ENCODE data around the gene NRXN3. TPM values are rescaled to one million over a fixed set of nuclear protein-coding genes. Genes with fewer than 3 reads are reported as not detected.

NRXN3 gene
- total RNA-seq, 1 experiment from 2014 or later = 1.1 TPM

GRCh38 chr14:79568594-79568993, 1398.4 kb downstream of the NRXN3 start:
- BruUV-seq (replicated peaks) = no TSS peak
- no peak for TF ChIP-seq EZH2phosphoT487 (IDR thresholded peaks at IDR 0.05; ENCODE audit: borderline replicate concordance, low read length)
- Histone ChIP-seq H3K4me1 (ENCODE audit: insufficient read depth, low read length) (no peaks in the 10 kb centered on the region), H4K20me1 (ENCODE audit: low read length) (no peaks in the 10 kb centered on the region), H3K9ac (ENCODE audit: low read length) (no peak overlapping the region), H3K4me2 (ENCODE audit: low read length) (no peak overlapping the region), H3K27ac (ENCODE audit: low read length) (no peak overlapping the region), H3K36me3 (ENCODE audit: low read depth, low read length) (no peaks in the 10 kb centered on the region), H2AFZ (ENCODE audit: low read length) (no peak overlapping the region), H3K27me3 (ENCODE audit: low read length) (no peaks in the 10 kb centered on the region), H3K4me3 (ENCODE audit: low read length) (no peak overlapping the region), H3F3A (ENCODE audit: low read length, unreplicated experiment) (no peaks in the 10 kb centered on the region), H3K79me2 (ENCODE audit: low read length) (no peaks in the 10 kb centered on the region), H3K9me2 (replicated peaks; ENCODE audit: low read length) (no peaks in the 10 kb centered on the region), H3K9me3 (ENCODE audit: low read length) (no peaks in the 10 kb centered on the region)
- ChIA-PET POLR2A (ENCODE audit: unreplicated experiment) (no interaction called here), CTCF (no interaction called here)
- DNase-seq (no peak), ATAC-seq (no peak)
- intact Hi-C loops (cut with micrococcal nuclease) = no loop called here

DNA sequence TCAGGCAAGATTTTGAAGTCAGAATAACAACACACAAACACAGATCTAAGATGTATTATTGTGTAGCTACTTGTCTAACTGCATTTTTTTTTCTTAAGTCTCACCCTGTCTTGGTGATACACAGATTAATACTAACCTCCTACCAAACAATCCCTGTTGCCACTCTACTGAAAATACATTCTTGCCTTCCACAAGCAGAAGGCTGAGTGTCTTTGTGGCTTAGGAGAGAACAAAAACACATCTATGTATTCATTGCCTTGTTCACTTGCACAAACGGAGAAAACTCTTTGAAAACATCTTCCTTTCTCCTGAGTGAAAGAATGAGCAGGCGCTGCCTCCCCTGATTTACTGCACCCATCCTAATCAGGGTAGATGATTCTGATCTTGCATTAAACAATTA, 1398.9 kb downstream of the NRXN3 start:
- Histone ChIP-seq H3K4me3 (ENCODE audit: low read length) (no peak overlapping the region), H3F3A (ENCODE audit: low read length, unreplicated experiment) (no peaks in the 10 kb centered on the region), H3K36me3 (ENCODE audit: low read depth, low read length) (no peaks in the 10 kb centered on the region), H3K4me2 (ENCODE audit: low read length) (no peak overlapping the region), H2AFZ (ENCODE audit: low read length) (no peak overlapping the region), H3K27me3 (ENCODE audit: low read length) (no peaks in the 10 kb centered on the region), H3K9me2 (replicated peaks; ENCODE audit: low read length) (no peaks in the 10 kb centered on the region), H3K27ac (ENCODE audit: low read length) (no peak overlapping the region), H3K9ac (ENCODE audit: low read length) (no peak overlapping the region), H3K79me2 (ENCODE audit: low read length) (no peaks in the 10 kb centered on the region), H4K20me1 (ENCODE audit: low read length) (no peaks in the 10 kb centered on the region), H3K9me3 (ENCODE audit: low read length) (no peaks in the 10 kb centered on the region), H3K4me1 (ENCODE audit: insufficient read depth, low read length) (no peaks in the 10 kb centered on the region)
- POLR2A ChIA-PET (ENCODE audit: unreplicated experiment) = no interaction called here
- no TSS peak for BruUV-seq (replicated peaks)
- TF ChIP-seq EZH2 (IDR thresholded peaks at IDR 0.05; ENCODE audit: low read length, unreplicated experiment) = no peak
- TF ChIP-seq EZH2phosphoT487 (IDR thresholded peaks at IDR 0.05; ENCODE audit: borderline replicate concordance, low read length) = no peak
- TF ChIP-seq, protein P1, sequence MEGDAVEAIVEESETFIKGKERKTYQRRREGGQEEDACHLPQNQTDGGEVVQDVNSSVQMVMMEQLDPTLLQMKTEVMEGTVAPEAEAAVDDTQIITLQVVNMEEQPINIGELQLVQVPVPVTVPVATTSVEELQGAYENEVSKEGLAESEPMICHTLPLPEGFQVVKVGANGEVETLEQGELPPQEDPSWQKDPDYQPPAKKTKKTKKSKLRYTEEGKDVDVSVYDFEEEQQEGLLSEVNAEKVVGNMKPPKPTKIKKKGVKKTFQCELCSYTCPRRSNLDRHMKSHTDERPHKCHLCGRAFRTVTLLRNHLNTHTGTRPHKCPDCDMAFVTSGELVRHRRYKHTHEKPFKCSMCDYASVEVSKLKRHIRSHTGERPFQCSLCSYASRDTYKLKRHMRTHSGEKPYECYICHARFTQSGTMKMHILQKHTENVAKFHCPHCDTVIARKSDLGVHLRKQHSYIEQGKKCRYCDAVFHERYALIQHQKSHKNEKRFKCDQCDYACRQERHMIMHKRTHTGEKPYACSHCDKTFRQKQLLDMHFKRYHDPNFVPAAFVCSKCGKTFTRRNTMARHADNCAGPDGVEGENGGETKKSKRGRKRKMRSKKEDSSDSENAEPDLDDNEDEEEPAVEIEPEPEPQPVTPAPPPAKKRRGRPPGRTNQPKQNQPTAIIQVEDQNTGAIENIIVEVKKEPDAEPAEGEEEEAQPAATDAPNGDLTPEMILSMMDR (conservative IDR thresholded peaks at IDR 0.05; ENCODE audit: low read depth, low read length) = no peak
- ATAC-seq (no peak), DNase-seq (no peak)
- CTCF ChIA-PET = no interaction called here
- intact Hi-C loops (cut with micrococcal nuclease) = no loop called here

- TF ChIP-seq EZH2phosphoT487 (IDR thresholded peaks at IDR 0.05; ENCODE audit: borderline replicate concordance, low read length) (no peak), EZH2 (IDR thresholded peaks at IDR 0.05; ENCODE audit: low read length, unreplicated experiment) (no peak)
- TF ChIP-seq, protein P1 (conservative IDR thresholded peaks at IDR 0.05; ENCODE audit: low read depth, low read length) = no peak
- H3K27ac ChIP-seq (ENCODE audit: low read length) = no peak overlapping the region
- DNase-seq (no peak), ATAC-seq (no peak)
- no peaks in the 10 kb centered on the region for H3K9me3 ChIP-seq (ENCODE audit: low read length)
- H2AFZ ChIP-seq (ENCODE audit: low read length) = no peak overlapping the region
- ChIA-PET POLR2A (ENCODE audit: unreplicated experiment) (interaction anchor here (0.6 kb wide), 1 partner anchor 1308 kb away, joined by 3 read pairs; no protein-coding TSS in a partner anchor), CTCF (no interaction called here)
- H3K9ac ChIP-seq (ENCODE audit: low read length) = no peak overlapping the region
- H4K20me1 ChIP-seq (ENCODE audit: low read length) = no peaks in the 10 kb centered on the region
- H3K4me3 ChIP-seq (ENCODE audit: low read length) = no peak overlapping the region
- H3K9me2 ChIP-seq (replicated peaks; ENCODE audit: low read length) = no peaks in the 10 kb centered on the region
- no TSS peak for BruUV-seq (replicated peaks)
- H3F3A ChIP-seq (ENCODE audit: low read length, unreplicated experiment) = no peaks in the 10 kb centered on the region
- no peaks in the 10 kb centered on the region for H3K36me3 ChIP-seq (ENCODE audit: low read depth, low read length)
- intact Hi-C loops (cut with micrococcal nuclease) = no loop called here
- no peaks in the 10 kb centered on the region for H3K4me1 ChIP-seq (ENCODE audit: insufficient read depth, low read length)
- no peaks in the 10 kb centered on the region for H3K27me3 ChIP-seq (ENCODE audit: low read length)
- H3K4me2 ChIP-seq (ENCODE audit: low read length) = no peak overlapping the region
- no peaks in the 10 kb centered on the region for H3K79me2 ChIP-seq (ENCODE audit: low read length)
Measured at GRCh38 chr14:79570648-79571047, 1400.5 kb downstream of the NRXN3 start.
